Rectal smooth muscle tissue (tissue), 1 donor: ENCODE results near the gene PORCN.

Experiments
- H3K27ac ChIP-seq: one replicate; pipeline ENCODE4 v1.7.0; 2013; ENCODE audit warnings: low read depth, low read length, inconsistent platforms
- H3K27me3 ChIP-seq: one replicate; pipeline ENCODE4 v1.7.0; 2013; ENCODE audit warnings: low read length; ENCODE audit not compliant: control insufficient read depth, insufficient read depth
- H3K36me3 ChIP-seq: one replicate; pipeline ENCODE4 v1.7.0; 2013; ENCODE audit warnings: low read length; ENCODE audit not compliant: control insufficient read depth, insufficient read depth
- H3K4me1 ChIP-seq: one replicate; pipeline ENCODE4 v1.7.0; 2013; ENCODE audit warnings: low read length; ENCODE audit not compliant: control insufficient read depth, insufficient read depth
- H3K4me3 ChIP-seq: one replicate; pipeline ENCODE4 v1.7.0; 2013; ENCODE audit warnings: low read length
- H3K9ac ChIP-seq: one replicate; pipeline ENCODE4 v1.7.0; 2013; ENCODE audit warnings: low read length

PORCN gene

DNA sequence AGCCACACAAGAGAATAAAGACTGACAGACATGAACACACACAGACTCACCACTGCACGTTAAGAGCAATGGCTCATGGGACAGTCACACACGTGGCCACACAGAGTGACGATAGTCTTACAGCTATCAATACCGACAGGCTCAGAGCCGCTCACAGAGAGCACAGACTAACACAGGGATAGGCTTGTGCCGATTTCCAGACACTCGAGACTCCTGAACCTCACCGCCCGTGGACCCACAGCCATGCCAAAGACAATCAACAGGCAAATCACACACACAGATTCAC, 38.0 kb upstream of the PORCN start:
- H3K4me1 ChIP-seq, result no peaks in the 10 kb centered on the region
- no peaks in the 10 kb centered on the region for H3K27me3 ChIP-seq
- H3K27ac ChIP-seq, result no peak overlapping the region
- H3K4me3 ChIP-seq, result no peak overlapping the region
- no peak overlapping the region for H3K9ac ChIP-seq
- H3K36me3 ChIP-seq, result no peaks in the 10 kb centered on the region

DNA sequence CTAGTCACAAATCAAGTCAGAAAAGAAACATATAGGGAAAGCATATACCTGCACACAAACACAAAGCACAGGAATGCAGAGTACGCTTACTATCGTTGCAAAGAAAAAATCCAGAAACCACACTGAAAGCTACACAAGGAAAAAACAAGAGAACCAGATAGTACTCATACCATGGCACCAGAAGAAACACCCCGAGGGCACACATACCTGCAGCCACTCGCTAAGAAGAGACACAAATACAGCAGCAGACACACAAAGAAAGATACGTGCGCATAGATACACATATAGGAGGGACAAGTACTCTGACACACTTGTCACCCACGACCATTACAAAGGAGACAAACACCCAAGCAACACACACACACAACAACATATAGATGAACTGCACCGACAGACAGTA, 37.3 kb upstream of the PORCN start:
- Histone ChIP-seq H3K9ac (no peak overlapping the region), H3K36me3 (no peaks in the 10 kb centered on the region)

DNA sequence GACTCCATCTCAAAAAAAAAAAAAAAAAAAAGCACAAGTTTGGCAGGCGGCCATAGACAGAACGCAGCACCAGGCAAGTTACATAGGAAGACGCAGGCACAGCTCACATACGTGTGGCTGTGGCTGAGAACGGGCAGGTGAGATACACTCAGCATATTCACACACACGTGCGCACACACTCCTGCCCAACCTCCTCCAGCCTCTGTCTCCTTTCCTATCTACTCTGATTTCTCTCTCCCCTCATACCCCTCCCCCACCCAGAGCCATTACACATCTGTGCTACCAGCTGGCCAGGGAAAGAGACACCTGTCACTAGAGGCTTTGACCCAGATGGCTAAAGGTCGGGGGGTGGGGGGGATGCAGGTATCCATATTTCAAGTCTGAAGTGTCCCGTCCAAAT, 36.6 kb upstream of the PORCN start:
- H3K27ac ChIP-seq, result no peak overlapping the region
- H3K9ac ChIP-seq, result no peak overlapping the region
- H3K4me1 ChIP-seq, result no peaks in the 10 kb centered on the region
- no peaks in the 10 kb centered on the region for H3K27me3 ChIP-seq
- no peak overlapping the region for H3K4me3 ChIP-seq
- H3K36me3 ChIP-seq, result no peaks in the 10 kb centered on the region

More for the DNA sequence above, 37.3 kb upstream of the PORCN start:
- Histone ChIP-seq H3K27ac (no peak overlapping the region), H3K4me1 (no peaks in the 10 kb centered on the region), H3K4me3 (no peak overlapping the region), H3K27me3 (no peaks in the 10 kb centered on the region)

DNA sequence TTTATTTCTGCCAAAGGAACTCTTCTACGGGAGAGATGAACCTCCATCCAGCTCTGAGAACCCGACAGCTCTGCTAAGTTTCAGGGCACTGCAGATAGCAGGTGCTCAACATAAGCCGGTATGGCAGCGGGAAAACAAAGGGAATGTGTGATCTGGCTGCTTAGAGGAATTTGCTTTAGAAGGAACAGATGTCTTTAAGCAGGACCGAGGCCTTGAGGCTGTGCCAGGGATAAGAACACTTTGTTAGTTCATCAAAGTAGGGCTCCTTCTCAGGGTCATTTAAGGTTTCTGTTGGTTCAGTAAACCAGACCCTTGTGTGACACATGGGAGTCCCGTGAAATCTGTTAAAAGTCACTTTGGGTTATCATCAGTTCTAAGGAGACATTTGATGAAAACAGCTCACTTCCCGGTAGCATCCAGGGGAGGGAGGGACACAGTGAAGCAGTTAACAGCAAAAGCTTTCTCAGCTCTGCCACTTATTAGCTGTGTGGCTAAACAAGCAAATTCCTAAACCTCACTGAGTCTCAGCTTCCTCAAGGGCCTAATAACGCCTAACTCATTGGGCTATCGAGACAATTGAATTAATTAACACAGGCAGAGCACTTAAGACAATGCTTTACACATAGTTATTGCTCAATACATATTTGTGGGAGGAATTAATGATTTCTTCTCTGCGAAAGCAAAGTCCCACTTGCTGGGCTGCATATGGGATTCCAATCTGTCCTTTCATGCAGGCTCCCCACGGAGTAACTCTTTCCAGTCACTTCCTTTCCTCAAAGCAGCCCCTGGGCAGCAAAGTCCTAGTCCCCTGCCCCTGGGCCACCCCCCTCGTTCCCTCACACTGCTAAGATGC, 35.7 kb upstream of the PORCN start:
- Histone ChIP-seq H3K36me3 (no peaks in the 10 kb centered on the region), H3K27ac (no peak overlapping the region), H3K4me1 (no peaks in the 10 kb centered on the region), H3K4me3 (no peak overlapping the region), H3K27me3 (no peaks in the 10 kb centered on the region), H3K9ac (no peak overlapping the region)

DNA sequence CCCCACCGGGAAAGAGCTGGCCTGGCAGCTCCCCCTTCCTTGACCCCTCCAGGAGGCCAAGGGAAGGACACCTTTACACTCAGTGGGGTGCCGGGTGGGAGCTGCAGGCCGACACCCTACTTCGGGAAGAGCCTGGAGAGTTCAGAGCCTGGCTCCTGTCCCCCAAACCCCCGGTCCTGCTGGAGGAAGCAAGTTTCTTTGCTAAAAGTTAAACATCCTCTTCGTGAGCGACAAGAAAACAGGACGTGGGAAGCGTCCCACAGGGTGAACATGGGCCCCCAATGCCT, 35.1 kb upstream of the PORCN start:
- Histone ChIP-seq H3K9ac (no peak overlapping the region), H3K27ac (no peak overlapping the region), H3K27me3 (no peaks in the 10 kb centered on the region), H3K4me1 (no peaks in the 10 kb centered on the region), H3K4me3 (no peak overlapping the region), H3K36me3 (no peaks in the 10 kb centered on the region)

DNA sequence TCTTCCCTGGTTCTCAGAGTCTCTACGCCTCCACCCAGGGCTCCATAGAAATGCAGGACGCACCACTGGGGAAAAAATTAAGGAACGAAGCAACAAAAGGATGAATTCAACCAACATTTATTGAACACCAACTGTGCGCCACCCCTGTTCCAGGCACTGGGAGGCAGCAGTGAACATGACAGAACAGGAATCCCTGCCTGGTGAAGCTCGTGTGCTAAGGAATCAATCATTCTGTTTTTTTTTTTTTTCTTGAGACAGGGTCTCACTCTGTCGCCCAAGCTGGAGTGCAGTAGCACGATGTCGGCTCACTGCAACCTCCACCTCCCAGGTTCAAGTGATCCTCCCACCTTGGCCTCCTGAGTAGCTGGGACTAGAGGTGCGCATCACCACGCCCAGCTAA, 34.7 kb upstream of the PORCN start:
- H3K27ac ChIP-seq, result no peak overlapping the region

DNA sequence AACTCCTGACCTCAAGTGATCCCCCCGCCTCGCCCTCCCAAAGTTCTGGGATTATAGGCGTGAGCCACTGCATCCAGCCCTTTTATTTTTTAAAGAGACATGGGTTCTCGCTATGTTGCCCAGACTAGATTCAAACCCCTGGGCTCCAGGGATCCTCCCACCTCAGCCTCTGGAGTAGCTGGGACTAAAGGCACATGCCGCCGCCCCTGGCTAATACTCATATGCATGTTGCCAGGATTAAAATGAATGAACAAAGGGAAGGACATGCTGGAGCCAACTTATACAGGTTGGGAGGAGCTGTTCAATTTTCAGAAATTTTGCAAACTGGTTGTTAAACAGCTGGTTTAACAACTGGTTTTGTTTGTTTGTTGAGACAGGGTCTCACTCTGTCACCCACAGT, 34.2 kb upstream of the PORCN start:
- Histone ChIP-seq H3K4me1 (no peaks in the 10 kb centered on the region), H3K9ac (no peak overlapping the region), H3K4me3 (no peak overlapping the region), H3K36me3 (no peaks in the 10 kb centered on the region), H3K27me3 (no peaks in the 10 kb centered on the region), H3K27ac (no peak overlapping the region)

More for the DNA sequence above, 34.7 kb upstream of the PORCN start:
- Histone ChIP-seq H3K4me3 (no peak overlapping the region), H3K9ac (no peak overlapping the region), H3K4me1 (no peaks in the 10 kb centered on the region), H3K27me3 (no peaks in the 10 kb centered on the region), H3K36me3 (no peaks in the 10 kb centered on the region)

DNA sequence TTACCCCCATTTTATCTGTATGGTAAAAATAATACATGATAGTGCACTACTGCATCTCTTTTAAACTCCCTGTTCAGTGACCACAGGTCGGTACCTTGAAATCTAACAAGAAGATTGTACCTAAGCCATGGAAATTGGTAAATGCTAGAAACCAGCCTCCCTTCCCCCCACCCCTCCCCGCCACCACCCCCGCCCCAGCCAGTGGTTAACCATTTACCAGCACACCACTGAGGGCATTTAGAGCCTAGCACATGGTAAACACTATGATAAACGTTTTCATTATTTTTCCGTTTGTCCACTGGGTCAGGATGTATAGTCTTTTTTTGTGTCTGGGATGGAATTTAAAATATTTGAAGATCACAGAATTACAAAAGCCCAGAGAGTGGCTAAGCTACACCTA, 33.5 kb upstream of the PORCN start:
- Histone ChIP-seq H3K27me3 (no peaks in the 10 kb centered on the region), H3K4me3 (peak overlapping the region; percentile 52), H3K27ac (peak overlapping the region; percentile 77), H3K4me1 (no peaks in the 10 kb centered on the region), H3K9ac (no peak overlapping the region), H3K36me3 (no peaks in the 10 kb centered on the region)

DNA sequence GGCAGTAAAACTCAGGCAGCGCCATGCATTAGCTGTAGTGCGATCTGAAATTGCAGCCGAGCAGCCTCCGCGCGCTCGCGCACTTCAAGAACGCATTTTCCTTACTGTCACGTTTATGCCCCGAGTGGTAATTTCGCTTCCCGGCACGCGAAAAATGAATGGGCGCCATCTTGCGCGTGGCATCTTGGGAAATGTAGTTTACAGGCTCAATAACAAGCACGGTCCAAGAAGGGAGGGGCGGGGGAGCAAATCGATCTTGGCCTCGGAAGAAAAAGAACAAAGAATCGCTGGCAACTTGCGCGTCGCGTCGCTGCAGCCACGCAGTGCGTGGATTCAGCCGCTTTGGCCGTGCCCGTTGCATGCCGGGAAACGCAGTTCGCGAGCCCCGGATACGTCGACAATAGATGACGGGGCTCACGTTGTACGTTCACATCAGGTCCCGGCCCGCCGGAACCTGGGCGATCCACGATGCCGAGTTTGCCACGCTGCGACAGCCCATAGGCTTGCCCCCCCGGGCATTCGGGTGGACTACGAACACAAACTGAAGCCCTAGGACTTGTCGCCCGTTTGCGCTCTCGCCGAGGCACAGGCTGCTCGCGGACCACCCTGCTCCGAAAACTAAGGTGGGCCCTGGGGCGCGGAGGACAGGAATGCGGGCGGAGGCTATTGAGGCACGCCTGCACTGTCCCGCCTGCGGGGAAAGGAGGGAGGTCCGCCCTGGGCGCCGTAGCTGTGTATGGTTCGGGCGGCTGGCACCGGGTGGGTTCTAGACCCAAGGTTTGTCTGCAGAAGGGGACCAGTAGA, 32.8 kb upstream of the PORCN start, which contains the start of gene FTSJ1:
FTSJ1 (plus strand) TSS at position 426 of the 804 bp plus-strand sequence. CDS start 1,849 bp downstream, outside the sequence.
- no peaks in the 10 kb centered on the region for H3K4me1 ChIP-seq
- H3K9ac ChIP-seq, result peak within 1 kb of the TSS; percentile 39
- peak within 1 kb of the TSS; percentile 77 for H3K27ac ChIP-seq
- H3K4me3 ChIP-seq, result peak within 1 kb of the TSS; percentile 52
- no peaks in the 10 kb centered on the region for H3K36me3 ChIP-seq
- H3K27me3 ChIP-seq, result no peaks in the 10 kb centered on the region

DNA sequence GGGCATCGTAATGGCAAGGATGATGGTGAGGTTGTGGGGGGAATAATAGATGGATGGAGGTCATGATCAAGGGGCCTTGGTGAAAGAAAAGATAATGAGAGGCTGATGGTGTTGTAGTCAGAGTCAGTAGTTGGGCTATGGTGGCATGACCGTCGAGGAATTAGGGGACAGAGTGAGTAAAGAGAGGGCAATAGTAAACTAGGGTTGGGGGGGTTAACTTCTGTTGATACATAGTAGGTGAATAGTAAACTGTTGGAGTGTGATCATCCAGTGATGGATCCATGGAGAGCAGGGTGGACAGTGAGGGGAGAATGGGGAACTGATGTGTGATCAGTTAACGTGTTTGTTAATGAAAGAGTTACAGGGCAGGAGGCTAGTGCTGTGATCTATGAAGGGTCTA, 31.9 kb upstream of the PORCN start:
- Histone ChIP-seq H3K4me3 (peak overlapping the region; percentile 52), H3K36me3 (no peaks in the 10 kb centered on the region), H3K27ac (no peak overlapping the region), H3K27me3 (no peaks in the 10 kb centered on the region), H3K4me1 (no peaks in the 10 kb centered on the region), H3K9ac (no peak overlapping the region)

DNA sequence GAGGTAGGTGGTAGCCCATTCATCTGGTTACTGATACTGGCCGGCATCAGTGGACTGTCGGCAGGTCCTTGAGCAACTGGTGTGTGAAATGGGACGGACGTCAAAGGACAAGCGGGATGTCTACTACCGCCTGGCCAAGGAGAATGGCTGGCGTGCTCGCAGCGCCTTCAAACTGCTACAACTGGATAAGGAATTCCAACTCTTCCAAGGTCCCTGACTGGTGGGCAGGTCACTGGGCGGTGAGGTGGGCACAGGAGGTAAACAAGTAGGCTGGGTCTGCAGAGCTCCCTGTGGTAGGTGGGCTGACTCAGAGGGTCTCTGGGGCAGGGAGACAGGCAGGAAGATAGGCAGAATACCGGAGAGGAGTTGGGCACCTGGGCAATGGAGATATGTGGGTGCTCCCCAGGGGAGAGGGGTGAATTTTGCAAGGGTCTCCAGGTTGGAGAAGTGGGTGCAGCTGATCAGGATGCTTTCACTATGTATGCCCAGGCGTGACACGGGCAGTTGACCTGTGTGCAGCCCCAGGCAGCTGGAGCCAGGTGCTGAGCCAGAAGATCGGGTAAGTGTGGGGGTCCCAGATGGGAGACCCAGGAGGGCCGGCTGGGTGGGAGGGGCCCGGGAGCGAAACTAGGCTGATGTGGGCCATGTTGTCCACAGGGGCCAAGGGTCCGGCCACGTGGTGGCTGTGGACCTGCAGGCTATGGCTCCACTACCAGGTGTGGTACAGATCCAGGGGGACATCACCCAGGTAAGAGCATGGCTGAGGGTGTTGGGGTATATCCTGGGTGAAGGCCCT, 30.6 kb upstream of the PORCN start:
- Histone ChIP-seq H3K9ac (no peak overlapping the region), H3K27me3 (no peaks in the 10 kb centered on the region), H3K4me1 (no peaks in the 10 kb centered on the region), H3K4me3 (no peak overlapping the region), H3K36me3 (peaks cover 3% of the 10 kb centered on the region), H3K27ac (no peak overlapping the region)

DNA sequence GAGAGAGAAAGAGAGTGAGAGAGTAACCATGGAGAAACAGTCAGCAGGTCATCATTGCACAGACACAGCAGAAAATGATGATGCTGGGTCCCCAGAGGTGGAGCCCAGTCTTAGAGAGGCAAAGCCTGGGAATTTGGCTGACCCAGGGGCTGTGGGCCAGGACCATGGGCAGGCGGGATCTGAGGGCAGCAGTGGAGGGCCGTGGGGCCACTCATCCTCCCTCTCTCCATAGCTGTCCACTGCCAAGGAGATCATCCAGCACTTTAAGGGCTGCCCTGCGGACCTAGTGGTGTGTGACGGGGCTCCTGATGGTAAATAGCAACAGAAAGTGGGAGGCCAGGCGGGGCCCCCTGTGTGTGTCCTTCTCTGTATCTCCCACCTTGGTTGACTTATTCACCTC, 30.0 kb upstream of the PORCN start:
- H3K4me3 ChIP-seq, result no peak overlapping the region
- H3K4me1 ChIP-seq, result no peaks in the 10 kb centered on the region
- peaks cover 3% of the 10 kb centered on the region for H3K36me3 ChIP-seq
- H3K27ac ChIP-seq, result no peak overlapping the region
- H3K9ac ChIP-seq, result no peak overlapping the region
- no peaks in the 10 kb centered on the region for H3K27me3 ChIP-seq
